SW480 (cell line): ENCODE data around the gene ZCCHC8.
"Not testable (repeated sequence)": the region's sequence is repeated elsewhere in the genome, so short reads cannot be mapped to it uniquely, and the experiment has no call there.

ENCODE experiments used
- DNase-seq: peaks from one replicate; pipeline ENCODE4 v3.0.0-alpha.2; 2016; ENCODE audit warnings: low spot score

Gene ZCCHC8

GRCh38 chr12:122471324-122472226 lies 29.2 kb downstream of the ZCCHC8 start:
- DNase-seq: peak; percentile 59

- not testable (repeated sequence) for DNase-seq
Observed at GRCh38 chr12:122470576-122470975, 30.2 kb downstream of the ZCCHC8 start.

GRCh38 chr12:122469856-122470255 lies 30.9 kb downstream of the ZCCHC8 start:
- DNase-seq: not testable (repeated sequence)

- DNase-seq: no peak
Observed at GRCh38 chr12:122467983-122468382, 32.7 kb downstream of the ZCCHC8 start.

- DNase-seq: peak; percentile 85
Observed at GRCh38 chr12:122464317-122465042, 36.3 kb downstream of the ZCCHC8 start.

GRCh38 chr12:122460641-122461040 lies 40.1 kb downstream of the ZCCHC8 start:
- no peak for DNase-seq

GRCh38 chr12:122460061-122460460 lies 40.7 kb downstream of the ZCCHC8 start:
- no peak for DNase-seq

- no peak for DNase-seq
Observed at GRCh38 chr12:122459211-122459610, 41.5 kb downstream of the ZCCHC8 start.

GRCh38 chr12:122458105-122459035 lies 42.4 kb downstream of the ZCCHC8 start:
- no peak for DNase-seq

- DNase-seq: no peak
Observed at GRCh38 chr12:122457627-122458026, 43.1 kb downstream of the ZCCHC8 start.

GRCh38 chr12:122454739-122455138 lies 46.0 kb downstream of the ZCCHC8 start:
- no peak for DNase-seq

- no peak for DNase-seq
Observed at GRCh38 chr12:122454250-122454721, 46.4 kb downstream of the ZCCHC8 start.

- no peak for DNase-seq
Observed at GRCh38 chr12:122452701-122453285, 47.9 kb downstream of the ZCCHC8 start.

- DNase-seq: peak; percentile 76
Observed at GRCh38 chr12:122449317-122449716, 51.4 kb downstream of the ZCCHC8 start.

- not testable (repeated sequence) for DNase-seq
Observed at GRCh38 chr12:122447825-122448224, 52.9 kb downstream of the ZCCHC8 start.

GRCh38 chr12:122446390-122446789 lies 54.3 kb downstream of the ZCCHC8 start:
- DNase-seq: not testable (repeated sequence)

- DNase-seq: not testable (repeated sequence)
Observed at GRCh38 chr12:122444071-122444470, 56.7 kb downstream of the ZCCHC8 start.

- not testable (repeated sequence) for DNase-seq
Observed at GRCh38 chr12:122438822-122439221, 61.9 kb downstream of the ZCCHC8 start.

- DNase-seq: peak; percentile 28
Observed at GRCh38 chr12:122437656-122438121, 63.0 kb downstream of the ZCCHC8 start.

- DNase-seq: no peak
Observed at GRCh38 chr12:122435186-122435585, 65.5 kb downstream of the ZCCHC8 start.

GRCh38 chr12:122429043-122429442 lies 71.7 kb downstream of the ZCCHC8 start:
- DNase-seq: not testable (repeated sequence)
